HepG2 (cell line): ENCODE results near the gene NPPC. TPM values are rescaled to one million over a fixed set of nuclear protein-coding genes. Genes with fewer than 3 reads are reported as not detected.

ENCODE experiments used
- ATAC-seq: fragments of 200-7000 bp; cut with Tn5 transposase; 3 replicates; pipeline ENCODE4 v1.9.1; 2020; ENCODE audit warnings: mild to moderate bottlenecking, moderate library complexity
- BruUV-seq: library from RNA; stranded (reverse); fragments of 400-500 nt; replicated peaks from 2 replicates; lab custom pipeline; 2021; lab: Mats Ljungman, UMichigan
- CTCF ChIA-PET: fragments of 300-600 bp; formaldehyde crosslinking; extraction: SDS; loops from one replicate; lab custom pipeline; 2021; ENCODE audit warnings: low total read pairs, inconsistent platforms, low intra/inter-chr PET ratio; lab: Yijun Ruan, JAX
- POLR2A ChIA-PET: fragments of 350-600 bp; sonication (Branson Sonifier 250); formaldehyde crosslinking; loops from one replicate; lab custom pipeline; 2020; ENCODE audit warnings: antibody characterized with exemption, inconsistent platforms; lab: Yijun Ruan, JAX
- DNase-seq: peaks from one replicate; pipeline ENCODE4 v3.0.0-alpha.2; 2015; ENCODE audit warnings: low spot score
- FAIRE-seq: peaks from 3 replicates; lab custom pipeline; 2011; peaks lifted over from hg19 to GRCh38; lab: Jason Lieb, UNC
- H2AFZ ChIP-seq: one replicate; pipeline ENCODE4 v1.6.1; 2011; ENCODE audit warnings: low read length, inconsistent platforms
- H3K27ac ChIP-seq: fragments of 300-600 bp; 3 replicates; pipeline ENCODE4 v1.8.0; 2011; ENCODE audit warnings: mixed run types, mild to moderate bottlenecking, mixed read lengths, low read length, inconsistent platforms; ENCODE audit not compliant: insufficient read depth; ENCODE audit errors: extremely low read length
- H3K27me3 ChIP-seq, 2 experiments: fragments of 200-600 bp in 1 of 2; 2 replicates in 1 of 2; 3 replicates in 1 of 2; pipeline versions ENCODE4 v1.6.0 to v1.8.0; 2011; ENCODE audit warnings: low read length in 2 of 2, mild to moderate bottlenecking in 2 of 2, moderate library complexity in 2 of 2, inconsistent platforms in 1 of 2; ENCODE audit not compliant: insufficient read depth in 2 of 2, control insufficient read depth in 1 of 2
- H3K36me3 ChIP-seq, 2 experiments: fragments of 200-600 bp in 1 of 2; replicated peaks in 1 of 2; 2 replicates in 1 of 2; 3 replicates in 1 of 2; pipeline versions ENCODE4 v1.5.1 to v1.8.0; 2011; ENCODE audit warnings: low read length in 2 of 2, inconsistent platforms in 1 of 2; ENCODE audit not compliant: insufficient read depth in 2 of 2, control insufficient read depth in 1 of 2
- H3K4me1 ChIP-seq: 2 replicates; pipeline ENCODE4 v1.5.1; 2012; ENCODE audit warnings: low read length, inconsistent platforms; ENCODE audit not compliant: insufficient read depth
- H3K4me2 ChIP-seq: 2 replicates; pipeline ENCODE4 v1.6.0; 2011; ENCODE audit warnings: low read depth, low read length, inconsistent platforms
- H3K4me3 ChIP-seq, 3 experiments: fragments of 200-600 bp in 1 of 3; sonication (generic), shearing (Covaris generic) in 1 of 3; replicated peaks in 1 of 3; 2 replicates each; pipeline ENCODE4 v1.5.1; 2011 to 2016; ENCODE audit warnings: low read length in 3 of 3, inconsistent platforms in 2 of 3, low read depth in 2 of 3, mild to moderate bottlenecking in 2 of 3, control low read depth in 1 of 3, mixed read lengths in 1 of 3; ENCODE audit not compliant: insufficient read depth in 1 of 3
- H3K79me2 ChIP-seq: one replicate; pipeline ENCODE4 v1.6.1; 2011; ENCODE audit warnings: low read length, inconsistent platforms; ENCODE audit not compliant: insufficient read depth
- H3K9ac ChIP-seq: 2 replicates; pipeline ENCODE4 v1.6.0; 2011; ENCODE audit warnings: mild to moderate bottlenecking, low read depth, low read length, inconsistent platforms; ENCODE audit not compliant: insufficient read depth
- H3K9me3 ChIP-seq: 2 replicates; pipeline ENCODE4 v1.5.1; 2012; ENCODE audit warnings: mild to moderate bottlenecking, low read length
- H4K20me1 ChIP-seq: 2 replicates; pipeline ENCODE4 v1.6.0; 2011; ENCODE audit warnings: inconsistent platforms, mild to moderate bottlenecking, low read length, moderate library complexity; ENCODE audit not compliant: insufficient read depth
- AKAP8 ChIP-seq: sonication (generic); formaldehyde crosslinking; IDR thresholded peaks from 2 replicates; pipeline ENCODE4 v1.5.1; 2020; ENCODE audit warnings: mild to moderate bottlenecking, missing genetic modification reagents
- CC2D1A ChIP-seq: sonication (generic); formaldehyde crosslinking; IDR thresholded peaks from 2 replicates; pipeline ENCODE4 v1.8.1; 2023; ENCODE audit warnings: mild to moderate bottlenecking, missing genetic modification reagents
- ELF3 ChIP-seq: IDR thresholded peaks from 2 replicates; pipeline ENCODE4 v1.6.1; 2016; ENCODE audit warnings: missing genetic modification reagents, missing compliant biosample characterization
- KAT2B ChIP-seq: fragments of 150-350 bp; IDR thresholded peaks from 2 replicates; pipeline ENCODE4 v1.6.1; 2014; ENCODE audit warnings: low read depth, low read length, borderline replicate concordance
- MAFF ChIP-seq: IDR thresholded peaks from 2 replicates; pipeline ENCODE4 v1.6.1; 2011; ENCODE audit warnings: low read depth, low read length, improper control_type of control experiment
- NFYC ChIP-seq: IDR thresholded peaks from 2 replicates; pipeline ENCODE4 v1.6.1; 2016; ENCODE audit warnings: missing genetic modification reagents, missing compliant biosample characterization
- PHF8 ChIP-seq: sonication (generic); formaldehyde crosslinking; IDR thresholded peaks from 2 replicates; pipeline ENCODE4 v1.5.0; 2020; ENCODE audit warnings: missing genetic modification reagents
- SALL2 ChIP-seq: sonication (generic); formaldehyde crosslinking; IDR thresholded peaks from 2 replicates; pipeline ENCODE4 v1.8.1; 2023; ENCODE audit warnings: mild to moderate bottlenecking, missing genetic modification reagents, inconsistent platforms
- SMAD3 ChIP-seq: sonication (generic); formaldehyde crosslinking; IDR thresholded peaks from 2 replicates; pipeline ENCODE4 v1.4.0; 2020; ENCODE audit warnings: missing genetic modification reagents
- SOX6 ChIP-seq, 2 experiments: fragments of 450-650 bp in 1 of 2; sonication (generic) in 1 of 2; formaldehyde crosslinking in 1 of 2; IDR thresholded peaks; 2 replicates each; pipeline versions ENCODE4 v1.4.0 to v1.6.1; 2017 to 2020; ENCODE audit warnings: antibody characterized with exemption in 1 of 2, mild to moderate bottlenecking in 1 of 2, missing genetic modification reagents in 1 of 2
- ZNF143 ChIP-seq: sonication (generic); formaldehyde crosslinking; IDR thresholded peaks from 2 replicates; pipeline ENCODE4 v1.4.0; 2020; ENCODE audit warnings: missing genetic modification reagents
- ZNF547 ChIP-seq: sonication (generic); formaldehyde crosslinking; IDR thresholded peaks from 2 replicates; pipeline ENCODE4 v1.5.1; 2020; ENCODE audit warnings: mild to moderate bottlenecking, missing genetic modification reagents
- ZNF652 ChIP-seq: IDR thresholded peaks from 2 replicates; pipeline ENCODE4 v1.6.1; 2016; ENCODE audit warnings: low read depth, borderline replicate concordance
- ZNF776 ChIP-seq: sonication (generic); formaldehyde crosslinking; IDR thresholded peaks from 2 replicates; pipeline ENCODE4 v1.4.0; 2020; ENCODE audit warnings: mild to moderate bottlenecking, missing genetic modification reagents
- ZNF792 ChIP-seq: IDR thresholded peaks from 2 replicates; pipeline ENCODE4 v1.6.1; 2016
- WGBS: methylation state at CpG from one replicate; pipeline ENCODE4 v1.1.6; 2017; ENCODE audit warnings: low lambda C conversion rate; 5-methylcytosine and 5-hydroxymethylcytosine counted together
- in situ Hi-C: cut with HindIII; loops from 2 replicates; pipeline ENCODE4 v1.10.0; 2017; ENCODE audit warnings: low pct_unique_long_range_greater_than_20kb; ENCODE audit not compliant: extremely low pct_ligation_motif_present
- intact Hi-C: fragments of 100-400 bp; cut with micrococcal nuclease; formaldehyde crosslinking; loops from one replicate; pipeline ENCODE4 v1.10.0; 2022; ENCODE audit not compliant: unreplicated experiment
- polyA plus RNA-seq, 8 experiments: library from polyadenylated mRNA; depleted of rRNA in 3 of 8; stranded (reverse) in 7 of 8; unstranded in 1 of 8; fragments of >200 nt; fragmentation: Illumina TruSeq in 4 of 8; extraction: Trizol in 4 of 8; gene quantifications; 2 replicates each; pipeline versions ENCODE4 v1.2.1 to v1.2.3, GENCODE V29; 2011 to 2016; ENCODE audit warnings: low read depth in 4 of 8, missing spikeins in 1 of 8, mixed read lengths in 1 of 8; ENCODE audit not compliant: insufficient read depth in 1 of 8
- total RNA-seq, 5 experiments: library from RNA; depleted of rRNA; stranded (reverse); fragments of >200 nt; fragmentation: Illumina TruSeq; extraction: Trizol; gene quantifications; 2 replicates each; pipeline ENCODE4 v1.2.3, GENCODE V29; 2016; ENCODE audit warnings: low read depth in 1 of 5
- TF ChIP-seq, protein P1 (sequence below): sonication (generic); formaldehyde crosslinking; IDR thresholded peaks from 2 replicates; pipeline ENCODE4 v1.5.0; 2020; ENCODE audit warnings: mild to moderate bottlenecking, missing genetic modification reagents
- TF ChIP-seq, protein P2 (sequence below): sonication (generic); formaldehyde crosslinking; IDR thresholded peaks from 2 replicates; pipeline ENCODE4 v1.8.1; 2023; ENCODE audit warnings: mild to moderate bottlenecking, missing genetic modification reagents, borderline replicate concordance
- TF ChIP-seq, protein P3 (sequence below): IDR thresholded peaks from 2 replicates; pipeline ENCODE4 v1.6.1; 2016

The NPPC gene
- total and polyA plus RNA-seq, 2 of the 13 experiments (the other 11 are each of a cell fraction or from before 2014, with no cell fraction given) = 0.11 TPM; not detected in 1

DNA sequence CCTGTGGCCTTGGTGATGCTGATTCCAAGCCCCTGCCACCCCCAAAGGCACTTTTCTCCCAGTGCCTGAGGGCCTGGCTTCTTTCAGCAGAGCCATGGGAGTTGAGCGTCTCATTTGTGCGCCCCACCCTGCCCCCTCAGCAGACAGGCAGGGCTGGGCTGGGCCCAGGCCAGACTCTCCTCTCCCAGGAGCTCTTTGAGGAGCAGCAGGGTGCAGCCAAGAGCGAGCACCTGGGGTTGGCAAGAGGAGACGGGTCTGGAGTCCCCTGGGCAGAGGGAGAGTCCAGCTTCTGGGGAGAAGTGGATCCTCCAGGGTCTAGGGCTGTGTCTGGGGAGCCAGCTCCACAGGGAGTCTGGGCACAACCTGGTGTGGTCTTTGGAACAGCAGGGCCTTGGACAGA lies 21.2 kb downstream of the NPPC start:
- H3K4me3 ChIP-seq = no peak overlapping the region
- no TSS peak for BruUV-seq
- WGBS = 56% methylated on average over 4 of the region's 4 CpGs
- no peak for ATAC-seq
- ChIA-PET CTCF (interaction anchor here (1.9 kb wide), 1 partner anchor 422 kb away, joined by 13 read pairs; no protein-coding TSS in a partner anchor), POLR2A (interaction anchor here (1.2 kb wide), 1 partner anchor 20 kb away, joined by 3 read pairs; no protein-coding TSS in a partner anchor)
- H3K9me3 ChIP-seq = no peaks in the 10 kb centered on the region
- in situ Hi-C loops = loop anchor here (5.0 kb wide), 2 partner anchors 422 to 537 kb away; no protein-coding TSS in a partner anchor
- no peak overlapping the region for H2AFZ ChIP-seq
- H3K79me2 ChIP-seq = no peaks in the 10 kb centered on the region
- no peaks in the 10 kb centered on the region for H4K20me1 ChIP-seq
- no peak overlapping the region for H3K27ac ChIP-seq
- H3K9ac ChIP-seq = no peak overlapping the region
- FAIRE-seq = no peak
- H3K4me2 ChIP-seq = no peak overlapping the region
- H3K4me1 ChIP-seq = peaks cover 17% of the 10 kb centered on the region
- TF ChIP-seq SALL2 (no peak), PHF8 (CRISPR knock-in tag) (no peak), AKAP8 (CRISPR knock-in tag) (no peak), ZNF143 (CRISPR knock-in tag) (no peak), CC2D1A (no peak), KAT2B (no peak), ZNF652 (CRISPR knock-in tag) (no peak), ZNF547 (CRISPR knock-in tag) (no peak), MAFF (no peak), SOX6 (IDR thresholded peaks at IDR 0.05) (no peak), SOX6 (CRISPR knock-in tag; IDR thresholded peaks at IDR 0.05) (no peak), ELF3 (CRISPR knock-in tag) (no peak), ZNF792 (CRISPR knock-in tag) (no peak), ZNF776 (no peak), SMAD3 (no peak), NFYC (CRISPR knock-in tag) (no peak)
- TF ChIP-seq, protein P1, sequence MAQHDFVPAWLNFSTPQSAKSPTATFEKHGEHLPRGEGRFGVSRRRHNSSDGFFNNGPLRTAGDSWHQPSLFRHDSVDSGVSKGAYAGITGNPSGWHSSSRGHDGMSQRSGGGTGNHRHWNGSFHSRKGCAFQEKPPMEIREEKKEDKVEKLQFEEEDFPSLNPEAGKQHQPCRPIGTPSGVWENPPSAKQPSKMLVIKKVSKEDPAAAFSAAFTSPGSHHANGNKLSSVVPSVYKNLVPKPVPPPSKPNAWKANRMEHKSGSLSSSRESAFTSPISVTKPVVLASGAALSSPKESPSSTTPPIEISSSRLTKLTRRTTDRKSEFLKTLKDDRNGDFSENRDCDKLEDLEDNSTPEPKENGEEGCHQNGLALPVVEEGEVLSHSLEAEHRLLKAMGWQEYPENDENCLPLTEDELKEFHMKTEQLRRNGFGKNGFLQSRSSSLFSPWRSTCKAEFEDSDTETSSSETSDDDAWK = no peak
- TF ChIP-seq, protein P2, sequence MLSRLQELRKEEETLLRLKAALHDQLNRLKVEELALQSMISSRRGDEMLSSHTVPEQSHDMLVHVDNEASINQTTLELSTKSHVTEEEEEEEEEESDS = no peak
- TF ChIP-seq, protein P3, sequence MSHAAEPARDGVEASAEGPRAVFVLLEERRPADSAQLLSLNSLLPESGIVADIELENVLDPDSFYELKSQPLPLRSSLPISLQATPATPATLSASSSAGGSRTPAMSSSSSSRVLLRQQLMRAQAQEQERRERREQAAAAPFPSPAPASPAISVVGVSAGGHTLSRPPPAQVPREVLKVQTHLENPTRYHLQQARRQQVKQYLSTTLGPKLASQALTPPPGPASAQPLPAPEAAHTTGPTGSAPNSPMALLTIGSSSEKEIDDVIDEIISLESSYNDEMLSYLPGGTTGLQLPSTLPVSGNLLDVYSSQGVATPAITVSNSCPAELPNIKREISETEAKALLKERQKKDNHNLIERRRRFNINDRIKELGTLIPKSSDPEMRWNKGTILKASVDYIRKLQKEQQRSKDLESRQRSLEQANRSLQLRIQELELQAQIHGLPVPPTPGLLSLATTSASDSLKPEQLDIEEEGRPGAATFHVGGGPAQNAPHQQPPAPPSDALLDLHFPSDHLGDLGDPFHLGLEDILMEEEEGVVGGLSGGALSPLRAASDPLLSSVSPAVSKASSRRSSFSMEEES (CRISPR knock-in tag) = no peak
- DNase-seq = no peak
- intact Hi-C loops = loop anchor here (10.0 kb wide), 1 partner anchor 620 kb away; the partner anchor contains the start of genes CHRND and PRSS56
- H3K36me3 ChIP-seq = no peaks in the 10 kb centered on the region
- peaks cover 0 to 22% of the 10 kb centered on the region in 2 experiments; a peak in 3 of 5 replicates for H3K27me3 ChIP-seq
